Measurements from ENCODE around the gene LHX4.

LHX4 gene

DNA sequence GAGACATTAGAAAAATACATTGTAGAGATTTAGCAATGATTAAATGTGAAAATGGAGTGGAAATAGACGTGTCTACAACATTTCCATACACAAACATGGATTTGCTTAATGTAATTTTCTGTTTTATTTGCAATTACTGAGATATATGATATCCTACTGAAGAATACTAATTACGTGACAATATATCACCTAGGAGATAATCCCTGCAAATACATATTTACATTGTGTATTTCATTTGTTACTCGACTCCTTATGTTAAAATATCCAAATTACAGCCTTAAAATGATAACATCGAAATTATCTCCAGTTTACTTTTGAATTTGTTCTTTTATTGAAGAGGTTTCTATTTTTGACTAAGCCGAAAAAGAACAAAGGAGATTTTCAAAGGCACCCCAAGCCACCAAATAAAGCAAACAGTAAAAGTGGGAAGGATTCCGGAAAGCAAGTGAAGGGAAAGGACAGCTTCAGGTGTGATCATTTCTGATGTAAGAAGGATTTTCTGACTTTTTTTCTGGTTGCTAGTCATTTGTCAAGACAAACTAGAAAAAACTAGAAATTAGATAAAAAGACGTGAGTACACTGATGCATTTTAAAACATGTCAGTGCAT lies 7.9 kb downstream of the LHX4 start:
- H3F3A ChIP-seq (ENCODE audit: insufficient read depth, low read length), result no peaks in the 10 kb centered on the region; the same call in 1 of the 2 replicates
- no peak overlapping the region for H2AFZ ChIP-seq (ENCODE audit: low read length)
- H3K9me2 ChIP-seq (ENCODE audit: low read depth, low read length), result no peaks in the 10 kb centered on the region
- TF ChIP-seq EZH2 (IDR thresholded peaks at IDR 0.05; ENCODE audit: borderline replicate concordance, low read length), result no peak
- TF ChIP-seq, protein P1, sequence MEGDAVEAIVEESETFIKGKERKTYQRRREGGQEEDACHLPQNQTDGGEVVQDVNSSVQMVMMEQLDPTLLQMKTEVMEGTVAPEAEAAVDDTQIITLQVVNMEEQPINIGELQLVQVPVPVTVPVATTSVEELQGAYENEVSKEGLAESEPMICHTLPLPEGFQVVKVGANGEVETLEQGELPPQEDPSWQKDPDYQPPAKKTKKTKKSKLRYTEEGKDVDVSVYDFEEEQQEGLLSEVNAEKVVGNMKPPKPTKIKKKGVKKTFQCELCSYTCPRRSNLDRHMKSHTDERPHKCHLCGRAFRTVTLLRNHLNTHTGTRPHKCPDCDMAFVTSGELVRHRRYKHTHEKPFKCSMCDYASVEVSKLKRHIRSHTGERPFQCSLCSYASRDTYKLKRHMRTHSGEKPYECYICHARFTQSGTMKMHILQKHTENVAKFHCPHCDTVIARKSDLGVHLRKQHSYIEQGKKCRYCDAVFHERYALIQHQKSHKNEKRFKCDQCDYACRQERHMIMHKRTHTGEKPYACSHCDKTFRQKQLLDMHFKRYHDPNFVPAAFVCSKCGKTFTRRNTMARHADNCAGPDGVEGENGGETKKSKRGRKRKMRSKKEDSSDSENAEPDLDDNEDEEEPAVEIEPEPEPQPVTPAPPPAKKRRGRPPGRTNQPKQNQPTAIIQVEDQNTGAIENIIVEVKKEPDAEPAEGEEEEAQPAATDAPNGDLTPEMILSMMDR (IDR thresholded peaks at IDR 0.05; ENCODE audit: low read length), result no peak
- H3K4me1 ChIP-seq (ENCODE audit: insufficient read depth, low read length, severe bottlenecking), result no peaks in the 10 kb centered on the region
- H3K79me2 ChIP-seq (ENCODE audit: insufficient read depth, low read length), result no peaks in the 10 kb centered on the region
- no peaks in the 10 kb centered on the region for H3K9me3 ChIP-seq (ENCODE audit: low read length)
- H3K27ac ChIP-seq (ENCODE audit: low read depth, low read length, poor library complexity, severe bottlenecking), result no peak overlapping the region
- H3K4me3 ChIP-seq (ENCODE audit: low read depth, low read length, poor library complexity, severe bottlenecking), result no peak overlapping the region
- no peaks in the 10 kb centered on the region for H3K36me3 ChIP-seq (ENCODE audit: insufficient read depth, low read length)
- no peak overlapping the region for H3K4me2 ChIP-seq (ENCODE audit: low read length)
- H3K9ac ChIP-seq (ENCODE audit: low read length), result no peak overlapping the region
- H4K20me1 ChIP-seq (ENCODE audit: insufficient read depth, low read length), result no peaks in the 10 kb centered on the region
- no peaks in the 10 kb centered on the region for H3K27me3 ChIP-seq (ENCODE audit: insufficient read depth, low read length)

DNA sequence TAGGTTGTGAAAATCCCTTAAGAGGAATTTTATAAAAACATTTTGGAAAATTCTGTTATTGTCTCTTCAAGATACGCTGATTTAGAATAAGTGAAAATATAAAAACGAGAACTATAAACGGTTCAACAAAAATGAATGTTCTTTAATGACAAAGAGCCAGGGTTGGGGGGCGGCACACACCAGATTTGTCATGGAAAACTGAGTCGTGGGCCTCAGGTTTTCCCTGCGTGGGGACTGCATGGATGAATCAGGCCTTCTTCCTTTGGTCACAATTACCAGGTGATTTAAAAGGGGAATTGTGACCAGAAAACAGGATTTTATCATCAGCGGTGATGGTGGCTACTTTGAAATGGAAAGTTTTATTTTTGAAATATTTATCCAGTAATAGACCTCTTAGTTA lies 8.6 kb downstream of the LHX4 start:
- Histone ChIP-seq H3K9me2 (ENCODE audit: low read depth, low read length) (no peaks in the 10 kb centered on the region), H3F3A (ENCODE audit: insufficient read depth, low read length) (no peaks in the 10 kb centered on the region; the same call in 1 of the 2 replicates), H3K4me1 (ENCODE audit: insufficient read depth, low read length, severe bottlenecking) (no peaks in the 10 kb centered on the region), H3K36me3 (ENCODE audit: insufficient read depth, low read length) (no peaks in the 10 kb centered on the region), H3K27ac (ENCODE audit: low read depth, low read length, poor library complexity, severe bottlenecking) (no peak overlapping the region), H4K20me1 (ENCODE audit: insufficient read depth, low read length) (no peaks in the 10 kb centered on the region), H3K4me2 (ENCODE audit: low read length) (no peak overlapping the region), H3K9me3 (ENCODE audit: low read length) (no peaks in the 10 kb centered on the region), H2AFZ (ENCODE audit: low read length) (no peak overlapping the region), H3K4me3 (ENCODE audit: low read depth, low read length, poor library complexity, severe bottlenecking) (no peak overlapping the region), H3K9ac (ENCODE audit: low read length) (no peak overlapping the region), H3K79me2 (ENCODE audit: insufficient read depth, low read length) (no peaks in the 10 kb centered on the region), H3K27me3 (ENCODE audit: insufficient read depth, low read length) (no peaks in the 10 kb centered on the region)
- TF ChIP-seq, protein P1 (IDR thresholded peaks at IDR 0.05; ENCODE audit: low read length), result no peak
- no peak for TF ChIP-seq EZH2 (IDR thresholded peaks at IDR 0.05; ENCODE audit: borderline replicate concordance, low read length)

DNA sequence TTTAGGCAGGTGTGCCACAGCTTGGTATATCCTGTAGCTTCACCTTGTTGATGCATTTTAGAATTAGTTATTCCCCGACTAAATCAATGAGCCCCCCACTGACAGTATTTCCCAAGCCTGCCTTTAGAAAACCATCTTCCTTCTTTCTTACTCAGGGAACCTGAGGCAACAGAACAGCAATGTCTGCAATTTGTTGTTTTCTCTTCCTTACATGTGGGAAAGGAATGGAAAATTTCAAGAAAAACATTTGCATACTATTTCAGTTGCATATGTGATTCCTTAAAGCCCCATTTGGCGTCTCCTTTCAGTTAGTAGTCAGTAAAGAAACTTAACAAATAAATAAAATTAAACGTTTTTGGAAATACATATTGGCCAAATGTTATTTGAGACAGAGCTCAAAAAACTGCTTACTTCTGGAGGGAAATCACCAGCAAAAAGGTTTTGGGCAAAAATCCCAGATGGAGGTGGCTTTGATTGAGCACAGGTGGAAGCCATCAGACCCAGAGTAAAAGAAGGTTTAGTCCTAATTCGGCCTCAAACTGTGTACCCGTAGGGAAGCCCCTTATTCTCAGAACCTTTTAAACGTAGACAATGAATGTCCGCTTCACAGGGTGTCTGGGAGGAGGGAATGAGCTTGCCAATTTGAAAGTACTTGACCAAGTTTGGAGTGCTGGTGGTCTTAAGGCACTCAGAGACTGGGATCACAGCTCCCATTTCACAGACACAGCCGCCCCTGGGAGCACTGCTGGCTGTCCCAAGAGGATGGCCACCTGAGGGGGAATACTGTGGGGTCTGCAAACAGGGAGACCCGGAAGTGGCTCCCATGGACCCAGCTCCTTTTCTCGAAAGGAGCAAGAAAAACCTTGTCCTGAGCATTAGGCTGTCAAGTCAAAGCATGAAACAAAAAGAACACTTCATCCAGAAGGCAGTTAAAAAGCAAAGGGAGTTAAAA lies 9.4 kb downstream of the LHX4 start:
- H4K20me1 ChIP-seq (ENCODE audit: insufficient read depth, low read length), result no peaks in the 10 kb centered on the region
- H3K9ac ChIP-seq (ENCODE audit: low read length), result no peak overlapping the region
- H3K4me2 ChIP-seq (ENCODE audit: low read length), result no peak overlapping the region
- H3F3A ChIP-seq (ENCODE audit: insufficient read depth, low read length), result no peaks in the 10 kb centered on the region; the same call in 1 of the 2 replicates
- H3K4me1 ChIP-seq (ENCODE audit: insufficient read depth, low read length, severe bottlenecking), result no peaks in the 10 kb centered on the region
- no peaks in the 10 kb centered on the region for H3K9me2 ChIP-seq (ENCODE audit: low read depth, low read length)
- H3K9me3 ChIP-seq (ENCODE audit: low read length), result no peaks in the 10 kb centered on the region
- H3K36me3 ChIP-seq (ENCODE audit: insufficient read depth, low read length), result no peaks in the 10 kb centered on the region
- H3K79me2 ChIP-seq (ENCODE audit: insufficient read depth, low read length), result no peaks in the 10 kb centered on the region
- no peak overlapping the region for H3K4me3 ChIP-seq (ENCODE audit: low read depth, low read length, poor library complexity, severe bottlenecking)
- no peaks in the 10 kb centered on the region for H3K27me3 ChIP-seq (ENCODE audit: insufficient read depth, low read length)
- H3K27ac ChIP-seq (ENCODE audit: low read depth, low read length, poor library complexity, severe bottlenecking), result no peak overlapping the region
- TF ChIP-seq, protein P1 (IDR thresholded peaks at IDR 0.05; ENCODE audit: low read length), result no peak
- TF ChIP-seq EZH2 (IDR thresholded peaks at IDR 0.05; ENCODE audit: borderline replicate concordance, low read length), result no peak
- H2AFZ ChIP-seq (ENCODE audit: low read length), result no peak overlapping the region
